Neural cell (in vitro differentiated cells): ENCODE measurements around the gene IL1RAPL2. TPM values are rescaled to one million over a fixed set of nuclear protein-coding genes. Genes with fewer than 3 reads are reported as not detected.

Source experiments
- H2AFZ ChIP-seq: fragments of 200-600, 300-800 bp; sonication (generic), shearing (Covaris generic); 2 replicates; pipeline ENCODE4 v1.6.0; 2014; ENCODE audit warnings: low read depth, mild to moderate bottlenecking, antibody characterized with exemption, low read length, moderate library complexity
- H3F3A ChIP-seq: fragments of 200-600 bp; shearing (Covaris generic); 2 replicates; pipeline ENCODE4 v1.6.1; 2016; ENCODE audit warnings: mild to moderate bottlenecking, moderate library complexity, mixed read lengths, antibody characterized with exemption, low read length; ENCODE audit not compliant: insufficient read depth, poor library complexity, severe bottlenecking
- H3K27ac ChIP-seq: fragments of 200-600, 300-800 bp; sonication (generic), shearing (Covaris generic); 2 replicates; pipeline ENCODE4 v1.5.1; 2014; ENCODE audit warnings: mild to moderate bottlenecking, low read length, moderate library complexity
- H3K27me3 ChIP-seq: fragments of 300-800, 200-600 bp; sonication (generic), shearing (Covaris generic); 2 replicates; pipeline ENCODE4 v1.6.0; 2014; ENCODE audit warnings: mild to moderate bottlenecking, low read depth, low read length, moderate library complexity; ENCODE audit not compliant: insufficient read depth
- H3K36me3 ChIP-seq: fragments of 300-800, 200-600 bp; sonication (generic), shearing (Covaris generic); 2 replicates; pipeline ENCODE4 v1.5.1; 2014; ENCODE audit warnings: mild to moderate bottlenecking, antibody characterized with exemption, low read length, moderate library complexity; ENCODE audit not compliant: insufficient read depth
- H3K4me2 ChIP-seq: fragments of 300-800, 200-600 bp; sonication (generic), shearing (Covaris generic); 2 replicates; pipeline ENCODE4 v1.6.0; 2014; ENCODE audit warnings: mild to moderate bottlenecking, low read length
- H3K4me3 ChIP-seq: fragments of 300-800, 200-600 bp; sonication (generic), shearing (Covaris generic); 2 replicates; pipeline ENCODE4 v1.5.1; 2014; ENCODE audit warnings: mild to moderate bottlenecking, low read length, moderate library complexity
- H3K79me2 ChIP-seq: fragments of 200-600 bp; shearing (Covaris generic); replicated peaks from 2 replicates; pipeline ENCODE4 v1.6.0; 2014; ENCODE audit warnings: mild to moderate bottlenecking, low read length, moderate library complexity; ENCODE audit not compliant: insufficient read depth
- H3K9ac ChIP-seq: fragments of 300-800, 200-600 bp; sonication (generic), shearing (Covaris generic); 2 replicates; pipeline ENCODE4 v1.6.1; 2016; ENCODE audit warnings: mild to moderate bottlenecking, low read length, mixed read lengths
- H3K9me2 ChIP-seq: fragments of 200-600 bp; shearing (Covaris generic); 2 replicates; pipeline ENCODE4 v1.6.1; 2016; ENCODE audit warnings: mild to moderate bottlenecking, low read length, mixed read lengths; ENCODE audit not compliant: insufficient read depth
- H3K9me3 ChIP-seq: fragments of 200-600, 300-800 bp; sonication (generic), shearing (Covaris generic); 2 replicates; pipeline ENCODE4 v1.6.1; 2016; ENCODE audit warnings: mild to moderate bottlenecking, mixed run types, low read length, moderate library complexity, mixed read lengths
- H4K20me1 ChIP-seq: fragments of 200-600 bp; shearing (Covaris generic); 2 replicates; pipeline ENCODE4 v1.6.1; 2016; ENCODE audit warnings: mild to moderate bottlenecking, mixed run types; ENCODE audit not compliant: insufficient read depth
- CTCF ChIP-seq: fragments of 450-650 bp; IDR thresholded peaks from 2 replicates; pipeline ENCODE4 v1.5.1; 2014; ENCODE audit warnings: antibody characterized with exemption, mild to moderate bottlenecking, moderate library complexity; ENCODE audit not compliant: poor library complexity, severe bottlenecking
- EP300 ChIP-seq: fragments of 450-650 bp; conservative IDR thresholded peaks from 2 replicates; pipeline ENCODE4 v1.6.1; 2014; ENCODE audit warnings: antibody characterized with exemption, mild to moderate bottlenecking, moderate library complexity; ENCODE audit not compliant: poor library complexity, severe bottlenecking
- EZH2 ChIP-seq: fragments of 200-600, 300-800 bp; shearing (Covaris generic), sonication (generic); IDR thresholded peaks from 2 replicates; pipeline ENCODE4 v1.6.1; 2014; ENCODE audit warnings: antibody characterized with exemption, low read length, borderline replicate concordance, mild to moderate bottlenecking; ENCODE audit not compliant: insufficient read depth, poor library complexity, severe bottlenecking
- MXI1 ChIP-seq: fragments of 450-650 bp; conservative IDR thresholded peaks from 2 replicates; pipeline ENCODE4 v1.6.1; 2014; ENCODE audit warnings: antibody characterized with exemption, mild to moderate bottlenecking; ENCODE audit not compliant: poor library complexity, severe bottlenecking
- POLR2AphosphoS5 ChIP-seq: IDR thresholded peaks from 2 replicates; pipeline ENCODE4 v1.6.1; 2012
- RAD21 ChIP-seq: fragments of 450-650 bp; conservative IDR thresholded peaks from 2 replicates; pipeline ENCODE4 v1.6.1; 2014; ENCODE audit warnings: antibody characterized with exemption, mild to moderate bottlenecking, moderate library complexity
- REST ChIP-seq: IDR thresholded peaks from 2 replicates; pipeline ENCODE4 v1.6.1; 2012; ENCODE audit warnings: borderline replicate concordance
- SMC3 ChIP-seq: fragments of 450-650 bp; conservative IDR thresholded peaks from 2 replicates; pipeline ENCODE4 v1.6.1; 2014; ENCODE audit warnings: antibody characterized with exemption, mild to moderate bottlenecking, moderate library complexity; ENCODE audit not compliant: poor library complexity
- TAF1 ChIP-seq: IDR thresholded peaks from 2 replicates; pipeline ENCODE4 v1.6.1; 2012; ENCODE audit warnings: low read depth
- polyA plus RNA-seq: library from polyadenylated mRNA; depleted of rRNA; stranded (reverse); fragments of >200 nt; gene quantifications from 2 replicates; pipeline ENCODE4 v1.2.3, GENCODE V29; 2014

The IL1RAPL2 gene
- polyA plus RNA-seq, 1 donor from 2014 or later: not detected

GRCh38 chrX:104568304-104568915 lies 2.4 kb downstream of the IL1RAPL2 start:
- Histone ChIP-seq H3F3A (no peaks in the 10 kb centered on the region), H3K9me3 (no peaks in the 10 kb centered on the region), H3K4me2 (no peak overlapping the region), H2AFZ (no peak overlapping the region), H4K20me1 (no peaks in the 10 kb centered on the region), H3K27me3 (peaks cover 40% of the 10 kb centered on the region), H3K36me3 (no peaks in the 10 kb centered on the region), H3K79me2 (no peaks in the 10 kb centered on the region), H3K9ac (no peak overlapping the region), H3K4me3 (no peak overlapping the region), H3K27ac (no peak overlapping the region), H3K9me2 (no peaks in the 10 kb centered on the region)
- TF ChIP-seq EZH2: peak; percentile 56
- TF ChIP-seq POLR2AphosphoS5: no peak

- TF ChIP-seq REST (no peak), SMC3 (no peak), RAD21 (no peak), EP300 (no peak)
- Histone ChIP-seq H3K27ac (no peak overlapping the region), H3K27me3 (no peaks in the 10 kb centered on the region)
These were observed 52.3 kb downstream of the IL1RAPL2 start for GRCh38 chrX:104618106-104618895.

GRCh38 chrX:104621781-104622180 lies 55.8 kb downstream of the IL1RAPL2 start:
- TF ChIP-seq CTCF (no peak), EZH2 (no peak), EP300 (no peak), TAF1 (no peak), RAD21 (no peak), SMC3 (no peak), REST (no peak), MXI1 (no peak), POLR2AphosphoS5 (no peak)
- Histone ChIP-seq H4K20me1 (no peaks in the 10 kb centered on the region), H3K27me3 (no peaks in the 10 kb centered on the region), H3K4me2 (no peak overlapping the region), H3K9ac (no peak overlapping the region), H3K27ac (no peak overlapping the region), H3K9me3 (no peaks in the 10 kb centered on the region), H3K9me2 (no peaks in the 10 kb centered on the region), H2AFZ (no peak overlapping the region), H3F3A (no peaks in the 10 kb centered on the region), H3K79me2 (no peaks in the 10 kb centered on the region), H3K4me3 (no peak overlapping the region), H3K36me3 (no peaks in the 10 kb centered on the region)

More at GRCh38 chrX:104618106-104618895, 52.3 kb downstream of the IL1RAPL2 start:
- no peaks in the 10 kb centered on the region for H3K9me2 ChIP-seq
- H3K4me2 ChIP-seq: no peak overlapping the region
- H3K9ac ChIP-seq: no peak overlapping the region
- H3K4me3 ChIP-seq: no peak overlapping the region
- no peaks in the 10 kb centered on the region for H3K36me3 ChIP-seq
- H3F3A ChIP-seq: no peaks in the 10 kb centered on the region
- H3K79me2 ChIP-seq: no peaks in the 10 kb centered on the region
- H2AFZ ChIP-seq: no peak overlapping the region
- H4K20me1 ChIP-seq: no peaks in the 10 kb centered on the region
- H3K9me3 ChIP-seq: no peaks in the 10 kb centered on the region
